Measurements from ENCODE around the gene MOGAT3.
"Not testable (repeated sequence)": the region's sequence is repeated elsewhere in the genome, so short reads cannot be mapped to it uniquely, and the experiment has no call there.

The MOGAT3 gene

DNA sequence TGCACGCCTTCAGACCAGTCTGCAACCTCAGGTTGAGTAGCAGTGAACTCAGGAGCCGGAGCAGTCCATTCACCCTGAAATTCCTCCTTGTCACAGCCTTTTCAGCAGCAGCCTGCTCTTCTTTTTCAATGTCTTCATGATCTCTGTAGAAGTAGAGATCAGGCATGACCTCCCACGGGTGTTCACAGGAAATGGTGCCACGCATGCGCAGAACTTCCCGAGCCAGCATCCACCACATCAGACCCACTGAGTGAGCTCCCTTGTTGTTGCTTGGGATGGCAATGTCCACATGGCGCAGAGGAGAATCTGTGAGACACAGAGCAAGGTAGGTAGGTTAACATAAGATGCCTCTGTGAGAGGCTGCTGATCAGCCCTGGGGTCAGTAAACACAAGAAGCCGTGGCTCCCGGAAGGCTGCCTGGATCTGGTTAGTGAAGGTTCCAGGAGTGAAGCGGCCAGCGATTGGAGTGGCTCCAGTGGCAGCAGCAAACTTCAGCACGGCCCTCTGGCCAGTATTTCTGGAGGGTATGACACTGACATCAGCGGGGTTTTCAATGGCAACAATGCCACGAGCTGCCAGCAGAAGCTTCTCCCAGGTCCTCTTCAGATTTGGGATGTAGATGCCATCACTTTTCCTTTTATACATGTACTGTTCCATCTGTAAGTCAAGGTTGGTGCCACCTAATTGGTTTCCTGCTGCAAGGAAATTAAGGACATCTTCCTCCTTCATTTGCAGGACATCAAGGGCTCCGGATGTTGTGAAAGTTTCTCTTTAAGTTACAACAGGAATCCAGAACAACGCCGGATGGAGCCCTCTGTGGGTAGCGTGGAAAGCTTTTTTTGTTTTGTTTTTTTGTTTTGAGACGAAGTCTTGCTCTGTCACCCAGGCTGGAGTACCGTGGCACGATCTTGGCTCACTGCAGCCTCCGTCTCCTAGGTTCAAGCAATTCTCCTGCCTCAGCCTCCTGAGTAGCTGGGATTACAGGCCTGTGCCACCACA lies 3.2 kb upstream of the MOGAT3 start:
- peak in 4 of 6 experiments; percentile 23 to 38 (median 36) for DNase-seq

DNA sequence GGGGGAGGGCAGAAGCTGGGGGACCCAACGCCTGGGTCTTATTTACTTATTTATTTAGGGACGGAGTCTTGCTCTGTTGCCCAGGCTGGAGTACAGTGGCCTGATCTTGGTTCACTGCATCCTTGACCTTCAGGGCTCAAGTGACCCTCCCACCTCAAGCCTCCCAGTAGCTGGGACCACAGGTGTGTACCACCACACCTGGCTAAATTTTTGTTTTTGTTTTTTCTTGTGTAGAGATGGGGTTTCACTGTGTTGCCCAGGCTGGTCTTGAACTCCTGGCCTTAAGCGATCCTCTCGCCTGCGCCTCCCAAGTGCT lies 1.7 kb upstream of the MOGAT3 start:
- DNase-seq = no peak

DNA sequence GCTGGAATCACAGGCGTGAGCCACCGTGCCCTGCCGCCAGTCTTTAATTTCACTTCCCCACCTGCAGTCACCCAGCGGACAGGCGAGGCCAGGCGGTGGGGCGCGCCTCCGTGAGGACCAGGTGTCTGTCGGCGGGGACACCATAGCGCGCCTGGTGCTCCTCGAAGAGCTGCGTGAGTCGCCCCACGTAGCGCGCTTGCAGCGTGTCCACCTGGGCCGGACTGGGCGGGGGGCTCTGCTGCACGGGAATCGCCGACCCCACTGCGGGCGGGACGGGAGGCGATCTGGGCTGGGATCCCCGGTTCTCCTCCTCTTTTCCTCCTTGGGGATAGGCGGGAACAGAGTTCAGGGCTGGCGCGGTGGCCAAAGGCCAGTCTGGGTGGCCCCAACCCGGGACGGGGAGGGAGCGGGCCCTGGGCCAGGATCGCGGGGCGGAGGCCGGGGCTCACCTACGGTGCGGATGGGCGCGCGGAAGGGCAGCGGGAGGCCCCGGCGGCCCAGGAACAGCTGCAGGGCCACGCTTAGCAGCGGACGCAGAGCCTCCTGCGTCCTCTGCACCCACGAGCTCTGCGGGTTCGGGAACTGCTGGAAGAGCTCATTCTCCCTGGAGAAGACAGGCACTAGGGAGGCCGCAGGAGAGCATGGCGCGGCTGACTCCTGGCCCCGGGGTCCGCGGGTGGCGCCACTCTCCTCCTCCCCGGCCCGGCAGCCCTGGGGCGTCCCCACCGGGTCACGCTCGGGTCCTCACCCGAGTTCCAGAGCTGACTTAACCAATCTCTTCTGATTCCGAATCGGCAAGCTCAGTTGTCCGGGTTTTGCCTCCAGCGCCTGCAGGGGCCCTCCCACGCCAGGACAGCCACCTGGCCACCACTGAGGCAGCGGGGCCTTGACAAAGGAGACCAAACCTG lies 1.1 kb upstream of the MOGAT3 start:
- no peak for DNase-seq

DNA sequence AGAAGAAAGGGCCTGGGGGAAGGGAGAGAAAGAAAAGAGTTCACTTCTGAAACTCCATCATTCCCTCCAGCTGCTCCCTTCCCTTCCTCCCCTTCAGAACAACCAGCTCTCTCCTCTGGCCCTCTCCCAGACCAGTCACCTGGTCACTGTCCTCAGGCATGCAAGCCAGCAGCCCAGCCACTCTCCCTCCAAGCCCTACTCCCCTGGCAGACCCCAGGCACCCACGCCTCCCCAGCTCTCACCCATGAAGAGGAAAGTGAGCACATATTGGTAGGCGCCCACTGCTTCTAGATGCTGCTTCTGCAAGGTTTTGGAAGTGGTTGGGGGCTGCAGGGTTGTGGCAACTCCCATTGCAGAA lies 353 bp downstream of the MOGAT3 start:
- DNase-seq = no peak

DNA sequence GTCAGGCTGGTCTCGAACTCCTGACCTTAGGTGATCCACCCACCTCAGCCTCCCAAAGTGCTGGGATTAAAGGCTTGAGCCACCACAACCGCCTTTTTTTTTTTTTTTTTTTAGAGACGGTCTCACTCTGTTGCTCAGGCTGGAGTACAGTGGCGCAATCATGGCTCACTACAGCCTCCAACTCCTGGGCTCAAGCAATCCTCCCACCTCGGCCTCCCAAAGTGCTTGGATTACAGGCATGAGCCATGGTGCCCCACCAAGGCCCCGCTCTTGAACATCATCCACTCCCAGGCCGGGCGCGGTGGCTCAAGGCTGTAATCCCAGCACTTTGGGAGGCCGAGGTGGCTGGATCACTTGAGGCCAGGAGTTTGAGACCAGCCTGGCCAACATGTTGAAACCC lies 1.3 kb downstream of the MOGAT3 start:
- DNase-seq = not testable (repeated sequence)

DNA sequence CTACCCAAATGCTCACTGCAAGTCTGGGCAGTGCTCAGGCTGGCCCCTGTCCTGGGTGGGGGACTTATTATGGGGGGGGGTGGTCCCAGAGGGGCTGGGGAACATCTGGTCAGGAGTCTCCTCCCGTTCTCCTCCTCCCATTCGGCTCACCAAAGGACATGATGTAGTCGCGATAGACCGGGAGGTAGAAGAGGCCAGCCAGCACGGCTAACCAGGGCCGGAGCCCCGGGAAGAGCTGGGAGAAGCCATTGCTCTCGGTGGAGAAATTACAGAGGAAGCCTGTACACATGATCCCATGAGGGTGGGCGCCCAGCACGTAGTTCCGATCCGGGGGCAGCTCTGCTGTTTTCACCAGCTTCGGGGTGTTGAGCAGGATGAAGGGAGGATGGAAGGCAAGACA lies 2.4 kb downstream of the MOGAT3 start:
- no peak for DNase-seq

DNA sequence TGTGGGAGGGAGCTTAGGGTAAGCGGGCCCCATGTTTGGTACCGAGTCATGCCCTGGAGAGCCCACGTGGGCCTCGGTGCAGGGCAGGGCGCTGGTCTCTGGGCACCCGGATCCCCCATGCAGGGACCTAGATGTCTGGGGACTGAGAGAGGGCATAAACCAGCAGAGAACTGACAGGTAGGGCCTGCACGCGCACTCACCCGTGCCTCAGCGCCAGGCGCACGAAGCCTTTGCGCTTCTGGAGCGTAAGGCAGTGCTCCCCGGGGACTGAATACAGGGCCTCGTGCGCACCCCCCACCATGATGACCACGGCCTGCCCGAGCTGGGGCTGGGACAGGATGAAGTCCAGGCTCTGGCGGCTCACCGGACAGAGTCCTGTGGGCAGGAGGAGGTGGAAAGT lies 2.8 kb downstream of the MOGAT3 start:
- no peak for DNase-seq

DNA sequence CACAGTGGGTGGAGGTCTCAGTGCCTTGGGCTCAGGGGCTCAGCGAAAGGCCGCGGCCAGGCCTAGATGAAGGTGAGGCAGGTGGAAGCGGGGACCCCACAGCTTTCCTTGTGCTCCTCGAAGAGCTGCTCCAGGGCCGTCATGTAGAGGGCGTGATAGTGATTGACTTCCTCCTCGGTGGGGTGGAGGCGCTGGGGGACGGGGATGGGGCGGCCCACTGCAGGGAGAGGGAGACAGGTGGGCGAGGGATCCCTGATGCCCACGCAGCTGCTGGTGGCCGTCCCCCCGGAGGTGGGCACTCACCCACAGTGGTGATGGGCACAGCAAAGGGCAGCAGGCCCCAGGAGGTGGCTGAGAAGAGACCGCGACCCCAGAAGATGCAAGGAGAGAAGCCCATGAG lies 5.0 kb downstream of the MOGAT3 start:
- DNase-seq = no peak

DNA sequence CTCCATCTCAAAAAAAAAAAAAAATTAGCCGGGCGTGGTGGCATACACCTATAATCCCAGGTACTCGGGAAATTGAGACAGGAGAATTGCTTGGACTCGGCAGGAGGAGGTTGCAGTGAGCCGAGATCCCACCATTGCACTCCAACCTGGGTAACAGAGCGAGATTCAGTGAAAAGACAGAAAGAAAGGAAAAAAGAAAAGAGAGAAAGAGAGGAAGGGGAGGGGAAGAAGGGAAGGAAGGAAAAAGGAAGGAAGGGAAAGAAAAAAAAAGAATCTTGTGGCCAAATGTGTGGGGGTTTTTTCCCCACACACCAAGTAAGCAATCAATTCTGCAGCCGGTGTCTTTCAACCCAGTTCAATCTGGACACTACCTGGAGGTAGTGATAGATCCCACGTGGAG lies 11.7 kb downstream of the MOGAT3 start:
- DNase-seq = no peak

DNA sequence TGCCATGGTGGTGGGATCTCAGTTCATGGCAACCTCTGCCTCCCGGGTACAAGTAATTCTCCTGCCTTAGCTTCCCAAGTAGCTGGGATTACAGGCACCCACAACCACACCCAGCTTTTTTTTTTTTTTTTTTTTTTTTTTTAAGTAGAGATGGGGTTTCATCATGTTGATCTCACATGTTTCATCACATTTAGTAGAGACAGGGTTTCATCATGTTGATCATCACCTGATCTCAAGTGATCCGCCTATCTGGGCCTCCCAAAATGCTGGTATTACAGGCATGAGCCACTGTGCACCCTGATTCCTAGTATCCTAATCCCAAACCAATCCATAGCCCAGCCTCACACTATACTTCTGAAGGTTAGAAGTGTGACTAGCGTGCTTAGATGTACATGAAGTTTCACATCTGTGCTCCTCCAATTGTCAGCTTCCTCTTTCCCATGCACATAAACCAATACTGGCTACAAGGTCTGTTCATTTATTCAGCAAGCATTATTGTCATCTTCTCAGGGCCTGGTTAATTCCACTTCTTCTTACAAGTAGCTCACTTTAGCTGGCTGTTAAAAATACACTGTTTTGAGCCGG lies 13.9 kb downstream of the MOGAT3 start:
- no peak for DNase-seq

DNA sequence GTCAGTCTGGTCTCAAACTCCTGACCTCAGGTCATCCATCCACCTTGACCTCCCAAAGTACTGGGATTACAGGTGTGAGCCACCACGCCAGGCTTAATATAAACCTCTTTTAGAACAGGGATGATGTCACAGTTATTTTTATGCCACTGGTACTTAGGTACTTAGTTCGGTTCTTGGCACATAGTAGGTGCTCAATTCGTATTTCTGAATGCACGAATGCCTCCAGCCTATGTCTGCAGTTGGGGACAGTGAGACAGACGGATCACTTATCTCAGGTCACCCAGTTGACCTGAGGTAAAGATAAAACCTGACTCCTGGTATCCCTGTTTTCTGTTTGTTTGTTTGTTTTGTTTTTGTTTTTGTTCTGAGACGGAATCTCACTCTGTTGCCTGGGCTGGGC lies 14.6 kb downstream of the MOGAT3 start:
- no peak for DNase-seq

DNA sequence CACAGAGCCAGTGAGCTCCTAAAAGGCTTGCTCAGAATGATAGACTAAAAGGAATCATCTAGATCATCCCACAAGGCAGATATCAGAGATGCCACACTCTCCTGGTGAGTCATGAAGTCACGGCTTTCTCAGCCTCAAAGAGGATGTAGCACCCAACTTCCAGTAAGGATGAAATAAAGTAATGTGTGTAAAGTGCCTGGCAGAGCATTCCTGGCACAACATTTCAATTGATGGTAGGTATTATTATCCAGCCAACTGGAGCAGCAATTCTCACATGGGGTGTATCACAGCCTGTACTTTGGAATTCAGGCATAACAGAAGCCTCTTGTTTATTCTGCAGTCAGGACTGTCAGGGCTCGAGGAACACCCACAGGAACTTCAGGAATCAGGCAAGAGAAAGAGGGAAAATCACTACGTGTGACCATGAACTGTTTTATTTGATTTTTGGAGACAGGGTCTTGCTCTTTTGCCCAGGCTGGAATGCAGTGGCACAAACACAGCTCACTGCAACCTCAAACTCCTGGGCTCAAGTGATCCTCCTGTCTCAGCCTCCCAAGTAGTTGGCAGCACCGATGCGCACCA lies 15.5 kb downstream of the MOGAT3 start:
- no peak for DNase-seq

DNA sequence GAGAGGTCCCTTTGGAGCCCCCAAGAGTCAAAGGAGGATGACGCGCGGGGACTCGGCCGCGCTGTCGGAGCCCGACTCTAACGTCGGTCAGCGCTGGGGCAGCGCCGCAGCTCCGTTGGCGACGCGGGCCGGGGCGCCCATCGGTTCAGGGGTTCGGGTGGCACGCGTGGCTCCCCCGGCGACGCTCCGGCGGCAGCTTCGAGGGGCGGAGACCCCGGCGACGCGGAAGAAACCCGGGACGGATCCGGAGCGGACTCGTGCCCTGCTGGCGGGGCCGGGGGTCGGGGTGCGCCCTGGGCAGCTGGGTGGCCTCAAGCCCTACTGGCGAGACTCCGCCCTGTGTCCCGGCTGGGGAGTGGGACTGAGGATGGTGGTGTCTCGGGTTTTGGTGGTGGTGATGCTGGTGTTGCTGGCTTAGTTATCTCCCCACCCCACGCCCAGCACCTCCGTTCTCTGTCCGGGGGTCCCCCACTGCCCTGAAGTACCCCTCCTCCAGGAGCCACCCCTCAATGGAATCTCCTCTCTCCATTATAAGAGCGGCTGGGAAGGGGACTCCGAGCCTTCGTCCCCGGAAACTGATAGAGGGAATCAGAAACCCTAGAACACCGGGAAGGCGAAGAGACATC lies 20.6 kb downstream of the MOGAT3 start, which contains the start of gene NAT16:
NAT16 (minus strand) TSS at position 164 of the 626 bp plus-strand sequence. CDS start 5,486 bp downstream, outside the sequence.
- no peak for DNase-seq

DNA sequence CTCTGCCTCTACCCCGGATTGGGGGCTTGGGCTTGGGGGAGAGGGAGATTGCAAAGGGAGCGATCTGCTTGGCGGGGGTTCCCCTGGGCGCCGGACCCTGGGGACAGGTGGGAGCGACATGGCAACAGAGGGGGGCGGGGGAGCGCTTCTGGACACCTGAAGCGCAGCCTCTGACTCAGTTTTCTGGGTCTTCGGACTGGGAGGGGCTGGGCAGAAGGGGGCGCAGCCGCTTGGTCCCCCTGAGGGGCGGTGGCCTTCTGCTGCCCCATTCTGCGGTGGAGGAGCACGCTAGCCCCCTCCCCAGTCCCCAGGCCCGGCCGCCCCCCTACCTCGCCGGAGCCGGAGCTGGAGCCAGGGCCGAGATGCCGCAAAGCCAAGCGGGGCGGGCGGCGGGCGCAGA lies 21.1 kb downstream of the MOGAT3 start:
- DNase-seq = no peak

DNA sequence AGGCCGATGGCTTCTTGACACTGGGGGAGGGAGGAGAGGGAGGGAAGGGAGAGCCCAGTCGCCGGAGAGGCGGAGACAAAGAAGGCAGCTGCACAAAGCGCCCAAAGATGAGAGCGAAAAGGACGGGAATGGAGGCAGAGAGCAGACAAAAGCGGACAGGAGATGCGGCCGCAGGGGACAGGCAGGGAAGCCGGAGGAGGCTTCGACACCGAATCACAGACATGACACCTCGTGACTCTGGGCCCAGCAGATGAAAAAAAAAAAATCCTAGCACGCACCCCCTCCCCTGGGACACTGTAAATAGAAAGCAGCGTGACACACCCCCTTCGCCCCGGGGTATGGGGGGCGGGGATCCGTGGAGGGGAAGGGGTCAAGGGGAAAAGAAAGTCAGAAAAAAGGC lies 21.7 kb downstream of the MOGAT3 start:
- DNase-seq = no peak

DNA sequence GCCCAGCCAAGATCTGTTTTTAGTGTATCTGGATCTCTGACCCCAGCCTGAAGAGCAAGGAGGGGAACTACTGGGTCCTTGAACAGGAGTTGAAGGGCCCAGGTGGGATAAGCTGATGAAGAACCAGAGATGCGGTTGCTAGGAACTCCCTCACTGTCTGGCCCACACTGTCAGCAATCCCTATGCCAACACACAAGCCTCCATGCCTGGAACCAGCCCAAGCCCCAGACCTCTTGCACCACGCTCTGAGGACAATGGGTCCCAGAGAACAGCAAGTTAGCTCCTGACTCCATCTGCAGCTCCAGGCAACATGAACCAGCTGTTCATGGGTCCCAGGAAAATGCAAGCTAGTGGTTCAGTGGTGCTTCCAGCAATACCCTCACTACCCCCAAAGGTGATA lies 23.2 kb downstream of the MOGAT3 start:
- no peak for DNase-seq

DNA sequence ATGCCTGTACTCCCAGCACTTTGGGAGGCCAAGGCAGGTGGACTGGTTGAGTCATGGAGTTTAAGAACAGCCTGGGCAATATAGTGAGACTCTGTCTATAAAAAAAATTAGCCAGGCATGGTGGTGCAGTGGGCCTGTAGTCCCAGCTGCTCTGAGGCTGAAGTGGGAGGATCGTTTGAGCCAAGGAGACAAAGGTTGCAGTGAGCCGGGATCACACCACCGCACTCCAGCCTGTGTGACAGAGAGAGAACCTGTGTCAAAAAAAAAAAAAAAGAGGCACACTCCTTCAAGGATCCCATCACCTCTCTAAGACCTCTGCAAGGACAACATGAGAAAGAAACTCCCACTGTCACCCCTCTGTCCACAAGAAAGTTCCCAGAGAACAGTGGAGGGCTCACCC lies 25.2 kb downstream of the MOGAT3 start:
- no peak for DNase-seq

DNA sequence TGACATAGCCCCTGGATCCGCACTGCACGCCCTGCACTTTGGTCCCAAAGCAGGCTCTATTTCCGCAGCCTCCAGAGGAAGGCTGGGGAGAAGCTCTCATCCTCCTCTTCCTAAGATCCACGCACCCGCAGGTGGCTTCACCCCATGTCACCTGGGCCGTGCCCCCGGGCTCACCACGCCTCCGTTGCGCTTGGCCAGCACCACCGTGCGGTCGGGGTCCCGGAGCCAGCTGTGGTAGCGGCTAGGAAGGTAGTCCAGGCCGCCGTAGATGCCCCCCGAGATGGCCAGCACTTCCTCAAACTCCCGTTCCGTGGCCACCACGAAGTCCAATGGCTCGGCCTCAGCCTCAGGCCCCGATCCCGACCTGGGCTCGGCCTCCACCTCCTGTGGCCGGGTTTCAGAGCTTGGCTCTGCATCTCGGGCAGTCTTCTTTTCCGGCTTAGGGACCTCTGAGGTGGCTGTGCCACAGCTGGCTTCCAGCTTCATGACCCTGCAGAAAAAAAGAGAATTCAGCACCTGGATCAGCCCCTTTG lies 26.4 kb downstream of the MOGAT3 start:
- no peak for DNase-seq

DNA sequence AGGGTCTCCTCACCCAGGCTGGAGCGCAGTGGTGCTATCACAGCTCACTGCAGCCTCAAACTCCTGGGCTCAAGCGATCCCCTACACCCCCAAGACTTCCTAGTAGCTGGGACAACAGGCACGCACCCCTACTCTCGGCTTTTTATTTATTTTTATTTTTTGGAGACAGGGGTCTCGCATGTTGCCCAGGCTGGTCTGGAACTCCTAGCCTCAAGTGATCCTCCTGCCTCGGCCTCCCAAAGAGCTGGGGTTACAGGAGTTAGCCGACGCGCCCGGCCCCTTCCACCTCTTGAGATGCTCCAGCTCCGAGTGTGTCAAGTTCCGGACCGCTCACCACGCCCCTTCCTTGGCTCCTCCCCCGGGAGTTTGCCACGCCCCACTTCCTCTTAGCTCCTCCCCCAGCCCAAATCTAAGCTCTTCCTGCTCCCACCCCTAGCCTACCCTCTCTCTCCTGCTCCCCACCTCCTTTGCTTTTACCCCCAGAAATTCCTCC lies 27.0 kb downstream of the MOGAT3 start:
- peak; percentile 37 to 70 (median 51) for DNase-seq

DNA sequence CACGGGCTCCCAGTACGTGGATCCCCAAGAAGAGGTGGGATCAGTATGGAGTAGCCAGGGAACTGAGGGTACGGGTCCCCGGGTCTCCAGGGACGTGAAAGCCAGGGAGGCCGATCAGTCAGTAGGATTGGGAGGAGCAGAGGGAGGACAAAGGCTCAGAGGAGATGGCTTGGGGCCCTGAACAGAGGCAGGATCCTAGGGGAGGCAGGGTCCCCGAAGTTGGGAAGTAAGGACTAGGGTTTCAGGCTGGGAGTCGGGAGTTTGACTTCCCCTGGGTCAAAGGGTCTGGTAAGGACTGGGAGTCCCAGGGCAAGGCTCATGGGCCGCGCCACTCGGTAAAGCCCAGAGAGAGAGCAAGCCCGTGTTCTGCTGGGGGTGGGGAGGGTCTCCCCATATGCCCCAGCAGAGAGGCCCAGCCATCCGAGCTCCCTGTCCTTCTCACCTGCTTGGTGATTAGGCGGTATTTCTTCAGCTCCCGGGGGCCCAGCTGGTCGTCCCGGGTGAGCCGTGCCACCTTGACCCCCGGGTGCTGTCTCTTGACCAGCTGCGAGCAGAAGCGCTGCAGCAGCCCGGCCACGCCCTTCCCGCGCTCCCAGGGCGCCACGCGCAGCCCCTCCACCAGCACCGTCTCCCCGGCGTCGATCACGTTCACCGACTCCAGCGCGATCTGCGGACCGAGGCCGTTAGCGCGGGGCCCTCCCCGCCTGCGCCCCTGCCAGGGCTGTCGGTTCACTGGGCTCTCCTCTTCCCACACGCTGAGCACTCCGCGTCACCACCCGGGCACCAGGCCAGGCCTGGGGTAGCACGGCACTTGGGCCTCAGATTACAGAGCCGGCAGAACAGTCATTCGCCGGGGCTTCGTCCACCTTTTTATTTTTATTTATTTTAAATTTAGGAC lies 27.7 kb downstream of the MOGAT3 start:
- DNase-seq = no peak

All from stimulated activated naive CD4-positive, alpha-beta T cell (primary cell).